Urothelium cell line (cell line): Measurements from ENCODE around the gene TCERG1L.
"Not testable (repeated sequence)": the region's sequence is repeated elsewhere in the genome, so short reads cannot be mapped to it uniquely, and the experiment has no call there.

Source experiments
- DNase-seq: peaks from one replicate; pipeline ENCODE4 v3.0.0; 2011; ENCODE audit warnings: low spot score, mixed read lengths
- FAIRE-seq: peaks from 2 replicates; lab custom pipeline; 2011; peaks lifted over from hg19 to GRCh38; lab: Jason Lieb, UNC

Gene TCERG1L

DNA sequence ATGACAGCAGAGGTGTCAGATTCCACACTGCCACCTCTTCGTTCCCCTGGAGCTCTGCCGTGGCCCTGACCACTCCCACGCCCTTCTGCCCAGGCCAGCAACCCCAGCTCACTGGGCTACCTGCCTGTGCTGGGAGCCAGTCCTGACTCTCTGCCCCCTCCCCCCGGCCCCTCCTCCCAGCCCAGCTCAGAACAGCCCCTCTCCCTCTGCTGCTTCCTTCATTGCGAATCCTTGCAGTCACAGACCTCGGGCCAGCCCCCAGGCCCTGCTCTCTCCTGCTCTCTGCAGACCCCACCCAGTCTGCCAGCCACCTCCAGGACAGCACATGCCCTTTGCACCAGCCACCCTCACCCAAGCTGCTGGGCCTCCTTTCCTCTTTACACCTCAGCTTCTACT is 60.4 kb downstream of the TCERG1L start:
- FAIRE-seq (no peak), DNase-seq (no peak)

DNA sequence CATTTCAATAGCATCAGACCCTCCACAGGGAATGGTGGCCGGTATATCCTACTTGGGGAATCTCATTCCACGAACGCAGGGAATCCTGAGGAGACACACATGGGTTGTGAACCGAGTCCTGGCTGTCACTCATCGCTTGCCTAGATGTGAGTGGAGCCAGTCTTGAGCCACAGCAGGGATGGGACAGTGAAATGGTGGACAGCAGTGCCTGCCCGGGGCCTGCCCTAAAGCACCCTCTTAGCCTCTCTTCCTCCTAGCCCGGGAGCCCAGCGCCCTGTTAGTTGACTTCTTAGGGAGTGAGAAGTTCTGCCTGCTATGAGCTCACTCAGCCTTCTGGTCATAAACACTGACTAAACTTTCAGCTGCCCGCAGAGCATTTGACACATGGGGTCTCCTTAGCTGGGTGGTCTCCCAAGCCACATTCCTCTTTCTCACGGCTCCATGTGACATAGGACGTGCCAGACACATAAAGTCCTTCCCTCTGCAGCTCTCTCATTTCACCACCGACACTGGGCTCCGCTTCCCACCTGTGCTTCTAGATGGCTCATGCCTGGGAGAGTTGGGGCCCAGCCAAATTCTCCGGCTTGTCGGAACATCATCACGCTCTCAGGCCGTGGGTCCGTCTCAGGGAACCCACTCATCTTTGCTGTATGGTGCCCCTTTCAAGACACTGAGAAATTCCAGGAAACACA is 60.9 kb downstream of the TCERG1L start:
- FAIRE-seq (no peak), DNase-seq (no peak)

DNA sequence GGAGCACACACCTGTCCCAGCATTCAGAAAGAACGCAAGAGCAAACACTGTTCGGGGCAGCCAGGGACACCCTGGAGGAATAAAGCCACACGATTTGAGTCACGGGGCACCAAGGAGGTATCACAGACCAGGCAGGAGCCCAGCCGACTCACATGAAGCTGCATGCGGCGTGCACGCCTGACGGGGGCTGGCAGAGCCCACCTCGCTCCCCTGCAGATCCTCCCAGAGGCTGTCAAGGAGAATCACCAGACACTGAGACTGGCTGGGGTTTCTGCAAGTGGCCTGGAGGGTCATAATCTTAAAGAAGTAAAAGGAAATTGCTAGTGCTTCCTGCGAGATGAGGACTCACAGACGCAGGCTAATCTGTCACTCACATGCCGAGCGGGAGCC is 61.6 kb downstream of the TCERG1L start:
- DNase-seq = no peak
- no peak for FAIRE-seq

DNA sequence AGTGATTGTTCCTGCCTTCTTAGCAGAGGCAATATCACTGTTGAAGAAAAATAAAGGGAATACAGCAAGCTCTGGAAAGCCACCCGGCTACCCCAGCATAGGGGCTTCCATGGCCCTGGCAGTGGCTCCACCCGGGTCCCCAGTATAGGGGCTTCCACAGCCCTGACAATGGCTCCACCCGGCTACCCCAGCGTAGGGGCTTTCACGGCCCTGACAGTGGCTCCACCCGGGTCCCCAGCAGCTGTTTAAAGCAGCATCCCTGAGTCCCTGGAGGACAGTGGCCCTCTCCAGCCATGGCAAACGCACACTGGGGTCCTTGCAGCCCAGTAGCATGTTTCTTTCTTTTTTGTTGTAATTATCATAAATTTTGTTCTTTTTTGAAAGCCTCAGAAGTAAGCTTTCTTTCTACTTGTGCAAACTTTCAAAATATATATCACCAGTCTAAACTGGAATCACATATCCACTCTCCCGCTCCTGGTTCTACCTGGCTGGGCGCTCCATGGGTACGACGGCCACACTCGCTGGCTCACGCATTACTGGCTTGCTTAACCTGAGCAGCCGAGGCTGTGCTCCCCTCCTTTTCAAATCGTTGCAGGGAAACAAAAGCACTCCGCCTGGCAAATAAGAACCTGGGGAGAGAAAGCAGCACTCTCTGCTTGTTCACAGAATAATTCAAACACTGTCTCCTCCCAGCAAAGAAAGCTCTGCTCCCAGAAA is 62.1 kb downstream of the TCERG1L start:
- DNase-seq (no peak), FAIRE-seq (no peak)

DNA sequence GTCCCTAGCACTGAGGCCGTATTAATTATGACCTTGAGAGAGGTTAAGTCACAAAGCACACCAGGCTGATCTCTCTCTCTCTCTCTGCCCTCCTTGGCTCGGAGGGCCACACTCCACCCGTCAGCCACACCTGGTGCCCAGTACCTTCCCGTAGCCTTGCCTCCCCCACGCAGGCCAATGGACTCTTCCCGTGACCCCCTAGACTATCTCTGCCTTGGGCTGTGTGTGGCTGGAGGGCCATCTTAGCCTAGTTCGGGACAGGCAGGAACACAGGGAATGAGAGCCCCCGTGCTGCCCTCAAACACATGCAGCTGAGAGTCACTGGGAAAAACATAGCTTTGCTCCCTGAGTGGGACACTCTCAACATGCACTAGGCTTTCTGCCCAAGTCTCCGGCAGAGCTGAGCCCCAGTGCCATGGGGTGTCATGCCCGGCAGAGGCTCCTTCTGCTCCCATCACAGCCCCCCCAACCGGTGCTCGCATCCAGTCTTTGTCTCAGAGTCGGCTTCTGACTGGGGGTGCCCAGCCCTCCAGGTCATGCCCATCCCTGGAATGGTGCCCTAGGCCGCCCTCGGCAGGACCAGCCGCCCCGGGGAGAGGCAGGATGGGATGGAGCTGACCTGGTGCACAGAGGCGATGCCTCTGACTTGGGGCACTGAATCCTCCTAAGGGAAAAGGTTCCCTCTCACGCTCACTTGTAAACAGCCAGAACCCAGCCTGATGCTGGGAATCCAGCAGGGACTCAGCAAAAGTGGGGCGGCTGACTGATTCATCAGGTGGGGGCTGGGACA is 63.0 kb downstream of the TCERG1L start:
- DNase-seq (no peak), FAIRE-seq (no peak)

DNA sequence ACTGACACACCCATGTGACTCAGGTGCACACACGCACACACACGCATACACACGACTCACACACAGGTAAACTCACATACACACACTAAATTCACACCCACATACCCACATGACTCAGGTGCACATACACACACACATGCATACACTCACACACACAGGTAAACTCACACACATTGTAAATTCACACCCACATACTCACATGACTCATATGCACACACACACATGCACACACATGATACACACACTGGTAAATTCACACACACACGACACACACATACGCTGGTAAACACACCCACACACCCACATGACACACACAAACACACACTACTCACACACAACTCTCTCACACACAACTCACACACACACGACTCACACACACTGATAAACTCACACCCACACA is 63.6 kb downstream of the TCERG1L start:
- peak; percentile 77 for FAIRE-seq
- no peak for DNase-seq

DNA sequence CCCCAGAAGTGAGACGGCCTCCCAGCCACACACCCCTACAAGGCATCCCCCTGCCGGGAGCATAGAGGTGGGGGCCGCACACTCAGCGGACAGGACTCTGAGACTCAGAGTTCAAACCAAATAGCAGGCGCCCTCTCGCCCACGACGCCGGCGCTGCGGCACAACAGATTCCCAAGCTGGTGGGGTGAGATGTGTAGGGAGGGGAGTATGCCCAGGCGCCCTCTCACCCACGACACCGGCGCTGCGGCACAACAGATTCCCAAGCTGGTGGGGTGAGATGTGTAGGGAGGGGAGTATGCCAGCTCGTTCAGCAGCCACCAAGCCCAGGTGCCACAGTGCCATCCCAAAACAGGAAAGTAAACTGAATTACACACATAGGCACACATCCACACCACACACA is 64.7 kb downstream of the TCERG1L start:
- no peak for DNase-seq
- FAIRE-seq = no peak

DNA sequence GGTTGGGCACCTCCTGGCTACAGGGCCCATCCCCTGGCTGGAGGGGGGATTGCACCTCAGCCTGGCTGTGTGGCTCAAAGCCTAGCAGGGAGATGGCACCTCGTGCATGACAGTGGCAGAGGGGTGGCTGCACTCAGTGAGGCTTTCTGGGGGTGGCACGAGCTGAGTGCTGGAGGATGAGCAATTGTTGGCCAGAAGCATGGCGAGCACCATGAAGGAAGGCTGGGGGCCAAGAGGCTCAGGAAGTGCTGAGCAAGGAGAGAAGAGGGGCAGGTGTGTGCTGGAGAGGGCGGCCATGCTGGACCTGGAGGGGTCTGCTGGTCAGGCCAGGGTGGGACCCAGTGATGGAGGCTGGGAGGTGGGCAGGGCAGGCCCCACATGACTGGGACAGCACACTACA is 65.4 kb downstream of the TCERG1L start:
- FAIRE-seq (no peak), DNase-seq (no peak)

DNA sequence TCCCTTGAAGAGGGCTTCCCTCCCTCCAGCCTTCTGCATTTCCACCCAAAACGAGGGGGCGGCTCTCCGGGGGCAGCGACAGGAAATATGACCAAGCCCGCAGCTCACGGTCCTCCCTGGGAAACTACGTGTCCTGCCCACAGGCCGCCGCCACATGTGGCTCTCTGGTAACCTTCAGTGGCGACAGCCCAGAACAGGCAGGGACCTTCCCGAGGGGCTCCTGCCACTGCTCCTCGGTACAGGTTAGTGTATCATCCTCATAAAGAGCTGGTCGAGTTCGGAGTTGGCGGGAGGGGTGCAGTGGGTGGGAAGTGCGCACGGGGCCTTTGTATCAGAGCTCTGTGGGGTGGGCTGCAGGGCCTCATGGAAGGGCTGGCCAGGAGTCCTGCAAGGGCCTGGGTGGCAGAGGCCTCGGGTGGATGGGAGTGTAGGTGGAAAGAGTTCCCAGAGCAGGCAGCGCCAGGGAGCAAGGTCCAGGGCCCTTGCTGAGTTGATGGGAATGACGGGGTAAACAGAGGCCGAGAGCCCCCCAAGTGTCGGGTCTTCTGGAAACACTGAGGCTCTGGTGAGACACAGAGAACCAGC is 66.0 kb downstream of the TCERG1L start:
- FAIRE-seq = no peak
- DNase-seq = no peak

DNA sequence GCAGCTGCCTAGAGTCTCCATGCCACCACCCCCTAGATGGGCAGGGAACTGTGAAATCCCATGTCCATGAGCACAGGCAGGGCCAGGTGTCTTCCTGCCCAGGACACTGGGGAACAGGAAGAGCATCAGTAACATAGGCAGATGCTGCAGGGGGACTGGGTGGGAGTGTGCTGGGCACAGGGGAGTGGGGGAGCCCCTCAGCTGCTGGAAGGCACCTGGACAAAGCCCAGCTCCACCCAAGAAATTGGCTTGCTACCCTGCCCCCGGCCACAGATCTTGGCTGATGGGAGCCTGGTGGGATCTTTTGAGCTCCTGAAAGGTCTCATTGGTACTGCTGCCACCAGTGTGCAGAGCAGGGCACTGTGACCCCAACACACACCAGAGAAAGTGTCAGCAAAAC is 66.7 kb downstream of the TCERG1L start:
- FAIRE-seq = no peak
- no peak for DNase-seq

DNA sequence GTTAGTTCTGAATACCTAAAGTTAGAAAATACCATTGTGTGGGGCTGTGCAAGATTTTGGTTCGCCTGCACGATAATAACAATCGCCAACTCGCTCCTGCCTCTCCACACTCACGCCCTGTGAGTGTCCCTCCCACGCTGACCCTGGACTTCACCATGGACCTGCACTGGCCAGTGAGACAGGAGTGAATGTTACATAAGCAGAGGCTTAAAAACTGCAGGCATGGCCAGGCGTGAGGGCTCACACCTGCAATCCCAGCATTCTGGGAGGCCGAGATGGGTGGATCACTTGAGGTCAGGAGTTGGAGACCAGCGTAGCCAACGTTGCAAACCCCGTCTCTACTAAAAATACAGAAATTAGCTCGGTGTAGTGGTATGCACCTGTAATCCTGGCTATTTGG is 68.4 kb downstream of the TCERG1L start:
- no peak for DNase-seq
- FAIRE-seq = no peak

DNA sequence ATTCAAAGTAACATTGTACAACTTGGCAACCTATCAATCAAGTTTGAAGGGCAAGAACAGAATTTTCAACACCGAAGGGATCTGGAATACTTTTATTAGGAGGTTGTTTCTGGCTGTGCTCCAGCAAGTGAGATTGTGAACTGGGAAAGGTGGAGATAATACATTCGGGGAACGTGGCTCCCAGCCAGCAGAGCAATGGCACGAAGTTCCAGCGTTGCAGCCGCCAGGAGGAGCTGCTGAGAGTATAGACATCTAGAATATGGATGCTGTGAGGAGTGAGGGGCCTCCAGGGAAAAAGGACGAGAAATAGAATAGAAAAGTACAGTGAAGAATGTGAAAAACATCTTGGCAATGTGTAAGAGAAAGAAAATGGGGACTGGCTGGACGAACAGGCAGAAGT is 69.5 kb downstream of the TCERG1L start:
- no peak for FAIRE-seq
- no peak for DNase-seq

DNA sequence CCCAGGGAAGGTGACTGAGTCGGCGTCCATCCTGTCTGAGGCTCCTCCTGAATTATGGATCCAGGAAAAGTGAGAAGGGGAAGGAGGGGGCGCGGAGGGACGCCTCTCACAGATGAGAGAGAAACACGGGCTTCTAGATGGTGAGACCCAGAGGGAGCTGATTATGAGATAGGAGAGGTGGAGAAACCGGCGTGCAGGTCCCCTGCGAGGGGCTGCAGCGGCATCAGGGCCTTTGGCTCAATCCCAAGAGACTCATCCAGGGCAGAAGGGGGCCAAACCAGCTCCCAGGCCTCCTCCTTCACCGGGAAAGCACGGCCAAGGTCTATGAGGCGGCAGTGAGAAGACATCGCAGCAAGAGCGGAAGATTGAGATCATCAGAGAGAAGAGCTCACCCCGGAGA is 70.8 kb downstream of the TCERG1L start:
- FAIRE-seq = no peak
- DNase-seq = no peak

DNA sequence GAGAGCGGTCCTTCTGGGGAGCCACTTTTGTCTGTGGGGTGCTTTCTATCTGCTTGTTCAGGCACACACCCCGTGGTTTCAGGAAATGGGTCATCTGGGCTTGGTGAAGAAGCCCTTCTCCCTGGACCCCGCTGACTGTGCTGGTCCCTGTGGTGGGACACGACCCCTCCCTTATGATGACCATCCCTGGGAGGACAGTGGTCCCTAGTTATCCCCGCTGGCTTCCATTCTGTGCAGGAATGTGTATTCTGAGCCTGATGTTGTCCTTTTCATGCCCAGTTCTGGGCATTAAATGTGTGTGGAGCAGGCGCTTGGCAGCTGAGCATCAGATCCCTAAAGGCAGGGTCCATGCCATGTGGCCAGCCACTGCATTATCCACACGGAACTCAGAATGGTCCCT is 71.6 kb downstream of the TCERG1L start:
- no peak for FAIRE-seq
- no peak for DNase-seq

DNA sequence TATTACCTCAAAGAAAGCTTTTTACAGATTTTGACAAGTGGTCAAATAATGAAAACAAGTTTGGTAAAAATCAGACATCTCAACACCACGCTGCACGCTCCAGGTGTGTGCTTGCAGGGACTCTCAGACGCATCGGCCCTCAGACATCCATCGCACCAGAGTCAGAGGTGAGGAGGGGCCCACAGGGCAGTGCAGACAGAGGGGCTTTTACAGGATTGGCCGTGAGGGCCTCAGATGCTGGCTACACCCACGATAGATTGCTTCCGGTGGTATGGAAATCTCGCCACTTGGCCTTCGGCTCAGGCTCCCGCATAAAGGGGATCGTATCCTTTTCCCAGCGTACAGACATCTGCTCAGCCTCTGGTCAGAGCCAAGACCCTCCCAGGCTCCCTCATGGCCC is 72.1 kb downstream of the TCERG1L start:
- no peak for DNase-seq
- FAIRE-seq = no peak

DNA sequence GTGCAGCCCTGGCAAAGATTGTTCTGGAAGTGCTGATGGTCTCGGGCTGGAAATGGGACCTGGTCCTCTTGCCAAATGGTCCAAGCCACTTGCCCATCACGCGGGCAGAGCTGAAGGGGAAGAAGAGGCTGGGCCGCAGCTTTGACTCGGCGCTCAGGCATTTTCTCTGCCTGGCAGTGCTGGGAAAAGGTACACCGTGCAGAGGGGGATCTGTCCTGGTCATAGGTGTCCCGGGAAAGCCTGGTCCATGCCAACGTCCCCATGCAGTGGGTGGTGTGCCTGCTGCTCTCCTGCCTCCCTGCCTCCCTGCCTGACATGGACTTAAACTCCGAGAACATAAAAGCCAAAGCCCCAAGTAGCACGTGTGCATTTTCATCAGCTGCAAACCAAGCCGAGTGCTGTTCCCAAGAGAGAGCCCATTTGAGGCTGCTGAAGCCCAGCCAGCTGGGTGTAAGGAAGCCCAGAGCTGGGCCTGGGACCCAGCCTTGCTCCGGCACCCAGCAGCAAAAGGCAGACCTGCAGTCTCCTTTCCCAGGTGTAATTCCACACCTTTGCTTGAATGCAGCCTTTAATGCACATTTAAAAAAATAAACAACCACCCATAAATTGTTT is 72.7 kb downstream of the TCERG1L start:
- no peak for DNase-seq

DNA sequence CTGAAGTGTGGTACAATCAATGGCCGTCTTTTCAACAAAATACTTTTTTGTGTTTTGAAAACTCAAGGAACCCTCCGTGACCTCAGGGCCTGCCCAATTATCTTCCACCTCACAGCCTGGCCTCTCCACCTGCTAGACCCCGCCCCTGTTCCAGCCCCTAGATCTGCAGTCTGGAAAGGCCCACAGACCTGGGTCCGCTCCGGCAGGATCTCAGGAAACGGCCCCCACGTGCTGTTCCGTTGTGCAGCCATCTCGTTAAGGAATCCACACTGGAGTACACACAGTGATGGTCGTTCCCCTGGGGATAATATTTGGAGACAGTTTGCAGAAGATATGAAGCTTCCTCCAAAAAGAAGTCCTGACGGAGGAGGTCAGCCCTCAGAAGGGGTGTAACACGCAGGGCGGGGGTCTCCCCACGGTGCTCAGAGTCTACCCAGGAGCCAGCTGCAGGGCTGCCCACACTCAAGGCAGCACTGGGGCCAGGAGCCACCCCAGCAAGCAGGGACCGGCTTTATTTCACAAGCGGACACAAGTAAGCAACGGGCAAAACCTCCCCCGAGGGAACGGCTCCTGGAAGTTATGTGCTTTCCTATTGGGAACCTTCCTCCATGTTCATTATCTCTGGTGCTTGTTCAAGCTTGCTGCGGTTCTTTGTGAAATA is 73.4 kb downstream of the TCERG1L start:
- no peak for FAIRE-seq

More for the DNA sequence above, 72.7 kb downstream of the TCERG1L start:
- FAIRE-seq = no peak

DNA sequence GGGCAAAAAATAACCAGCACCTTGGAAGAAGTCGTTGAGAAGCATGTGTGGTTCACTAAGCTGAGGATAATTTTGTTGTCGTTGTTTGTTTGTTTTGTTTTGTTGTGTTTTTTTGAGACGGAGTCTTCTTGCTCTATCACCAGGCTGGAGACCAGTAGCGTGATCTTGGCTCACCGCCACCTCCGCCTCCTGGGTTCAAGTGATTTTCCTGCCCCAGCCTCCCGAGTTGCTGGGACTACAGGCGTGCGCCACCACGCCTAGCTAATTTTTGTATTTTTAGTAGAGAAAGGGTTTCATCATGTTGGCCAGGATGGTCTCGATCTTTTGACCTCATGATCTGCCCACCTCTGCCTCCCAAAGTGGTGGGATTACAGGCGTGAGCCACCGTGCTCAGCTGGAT is 76.9 kb downstream of the TCERG1L start:
- FAIRE-seq = not testable (repeated sequence)

More for the DNA sequence above, 73.4 kb downstream of the TCERG1L start:
- DNase-seq = no peak

DNA sequence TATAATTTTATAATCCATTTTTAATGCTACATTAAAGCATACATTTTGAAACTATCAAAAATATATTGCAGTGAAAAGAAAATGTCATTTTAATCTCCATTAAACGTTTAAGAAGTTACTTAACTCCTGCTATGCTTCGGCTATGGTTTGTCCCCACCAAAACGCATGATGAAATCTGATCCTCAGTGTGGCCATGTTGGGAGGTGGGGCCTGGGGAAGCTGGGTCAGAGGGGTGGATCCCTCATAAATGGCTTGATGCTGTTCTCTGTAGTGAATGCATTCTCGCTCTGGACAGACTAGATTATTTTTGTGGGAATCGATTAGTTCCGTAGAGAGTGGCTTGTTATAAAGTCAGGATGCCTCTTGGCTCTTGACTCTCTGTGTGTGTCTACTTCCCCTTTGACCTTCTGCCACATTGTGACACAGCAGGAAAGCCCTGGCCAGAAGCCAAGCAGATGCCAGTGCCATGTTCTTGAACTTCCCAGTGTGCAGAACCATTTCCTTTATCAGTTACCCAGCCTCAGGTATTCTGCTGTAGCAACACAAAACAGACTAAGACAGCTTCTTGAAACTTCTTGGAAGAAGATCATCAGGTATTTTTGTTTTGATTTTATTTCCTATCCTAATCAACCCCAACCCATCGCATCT is 77.8 kb downstream of the TCERG1L start:
- DNase-seq (no peak), FAIRE-seq (no peak)

More for the DNA sequence above, 76.9 kb downstream of the TCERG1L start:
- DNase-seq = not testable (repeated sequence)

DNA sequence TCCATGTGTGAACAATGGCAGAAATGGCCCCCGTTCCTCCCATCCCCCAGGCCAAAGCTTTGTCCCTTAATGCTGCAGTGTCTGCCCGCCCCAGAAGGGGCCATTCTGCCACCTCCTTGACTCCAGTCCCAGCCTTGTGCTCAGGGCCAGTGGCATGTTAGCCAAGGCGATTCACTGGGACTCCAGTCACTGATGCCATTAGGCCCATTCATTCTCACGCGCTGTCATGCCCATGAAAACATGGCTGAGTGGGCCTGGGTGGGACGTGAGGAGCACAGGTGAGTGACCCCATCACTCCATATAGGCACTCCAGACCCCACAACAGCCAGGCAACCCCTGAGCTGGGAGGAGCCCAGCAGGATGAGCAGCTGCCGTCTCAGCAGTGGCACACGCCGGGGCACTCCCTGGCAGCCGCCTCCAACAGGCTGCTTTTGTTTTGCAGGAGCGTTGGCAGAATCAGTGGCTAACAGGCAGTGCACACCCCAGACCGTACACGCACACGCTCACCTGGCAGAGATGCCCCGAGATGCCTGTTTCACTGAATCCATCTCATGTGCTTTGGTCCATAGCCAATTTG is 79.5 kb downstream of the TCERG1L start:
- no peak for DNase-seq
- FAIRE-seq = no peak
